Measurements from ENCODE around the gene CACNA2D1.
"Not testable (repeated sequence)": the region's sequence is repeated elsewhere in the genome, so short reads cannot be mapped to it uniquely, and the experiment has no call there.

Gene CACNA2D1

DNA sequence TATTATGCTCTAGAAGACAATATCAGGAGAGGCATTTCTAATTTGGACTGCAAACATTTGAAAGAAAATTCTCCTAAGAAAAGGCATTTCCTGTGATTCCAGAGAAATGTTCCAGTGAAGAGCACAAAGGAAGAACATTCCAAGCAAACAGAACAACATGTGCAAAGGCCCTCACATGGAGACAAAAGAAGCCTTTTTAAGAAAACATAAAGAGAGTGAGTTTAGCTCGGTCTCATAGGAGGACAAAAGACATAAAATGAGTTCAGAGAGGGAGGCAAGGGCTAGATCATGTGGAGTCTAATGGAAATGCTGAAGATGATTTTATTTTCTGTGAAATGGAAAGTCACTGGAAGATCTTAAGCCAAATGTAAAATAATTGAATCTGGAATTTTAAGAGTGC lies 404.0 kb downstream of the CACNA2D1 start:
- DNase-seq (ENCODE audit: low read depth) = no peak

DNA sequence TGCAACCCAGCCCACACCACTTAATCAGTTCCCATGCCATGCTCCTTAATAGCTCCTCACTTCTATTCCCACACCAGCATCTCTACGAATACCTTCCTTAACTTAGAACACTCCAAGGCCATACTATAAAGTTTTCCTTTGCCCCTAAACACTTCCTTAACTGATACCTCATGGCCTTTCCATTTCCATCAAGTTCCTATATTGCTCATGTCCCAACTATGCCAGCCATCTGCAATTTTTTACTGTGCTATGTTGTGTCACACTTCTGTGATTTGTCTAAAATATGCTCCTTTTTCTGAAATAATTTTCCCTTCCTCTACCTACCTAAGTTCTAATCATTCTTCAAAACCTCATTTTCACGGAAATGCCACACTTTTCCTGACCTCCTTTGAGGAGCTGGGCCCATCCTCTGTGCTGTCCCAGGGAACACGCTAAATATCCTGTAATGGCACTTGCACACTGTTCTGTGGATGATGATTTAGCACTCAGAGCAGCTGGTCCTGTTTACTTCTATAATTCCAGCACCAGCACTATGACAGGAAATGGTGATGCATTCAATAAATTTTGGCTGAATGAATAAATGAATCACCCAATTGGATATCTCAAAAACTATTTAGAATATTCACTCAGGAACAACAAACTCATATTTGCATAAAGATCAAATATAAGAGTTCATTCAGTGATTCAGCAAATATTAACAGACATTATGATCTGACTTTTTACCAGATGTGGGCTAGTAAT lies 407.3 kb downstream of the CACNA2D1 start:
- no peak for DNase-seq (ENCODE audit: low read depth)

DNA sequence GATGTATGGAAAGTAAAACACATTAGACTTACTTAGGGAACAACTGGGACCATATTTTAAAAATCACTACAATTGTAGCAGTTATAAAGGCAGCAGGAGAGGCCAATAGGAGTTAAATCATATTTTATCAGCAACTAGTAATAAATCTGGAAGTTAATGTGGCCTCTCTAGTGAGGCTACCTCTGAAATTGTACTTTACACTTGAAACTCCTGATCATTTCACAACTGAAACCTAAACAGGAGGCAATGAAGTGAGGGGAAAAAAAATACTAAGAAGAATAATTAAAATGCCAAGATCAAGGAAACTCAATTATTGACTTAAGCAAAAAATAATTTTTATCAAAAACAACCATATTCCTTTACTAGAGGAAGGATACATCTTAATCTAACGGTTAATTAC lies 408.1 kb downstream of the CACNA2D1 start:
- no peak for DNase-seq (ENCODE audit: low read depth)

DNA sequence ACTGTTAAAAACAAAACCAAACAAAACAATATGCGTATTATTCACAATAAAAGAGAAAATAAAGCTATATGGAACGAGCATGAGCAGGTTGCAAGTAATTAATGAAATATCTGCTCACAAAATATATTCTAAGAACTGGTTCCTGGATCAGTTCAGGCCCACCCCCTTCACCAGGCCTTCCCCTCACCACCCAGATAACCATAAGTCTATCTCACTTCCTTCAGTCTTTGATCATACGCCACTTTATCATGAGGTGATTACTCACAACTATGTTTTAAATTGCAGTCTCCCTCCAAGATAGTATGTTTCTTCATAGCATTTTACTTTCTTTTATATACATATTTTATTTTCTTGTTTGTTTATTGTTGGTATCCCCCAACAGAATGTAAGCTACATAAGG lies 410.7 kb downstream of the CACNA2D1 start:
- DNase-seq (ENCODE audit: low read depth) = no peak

DNA sequence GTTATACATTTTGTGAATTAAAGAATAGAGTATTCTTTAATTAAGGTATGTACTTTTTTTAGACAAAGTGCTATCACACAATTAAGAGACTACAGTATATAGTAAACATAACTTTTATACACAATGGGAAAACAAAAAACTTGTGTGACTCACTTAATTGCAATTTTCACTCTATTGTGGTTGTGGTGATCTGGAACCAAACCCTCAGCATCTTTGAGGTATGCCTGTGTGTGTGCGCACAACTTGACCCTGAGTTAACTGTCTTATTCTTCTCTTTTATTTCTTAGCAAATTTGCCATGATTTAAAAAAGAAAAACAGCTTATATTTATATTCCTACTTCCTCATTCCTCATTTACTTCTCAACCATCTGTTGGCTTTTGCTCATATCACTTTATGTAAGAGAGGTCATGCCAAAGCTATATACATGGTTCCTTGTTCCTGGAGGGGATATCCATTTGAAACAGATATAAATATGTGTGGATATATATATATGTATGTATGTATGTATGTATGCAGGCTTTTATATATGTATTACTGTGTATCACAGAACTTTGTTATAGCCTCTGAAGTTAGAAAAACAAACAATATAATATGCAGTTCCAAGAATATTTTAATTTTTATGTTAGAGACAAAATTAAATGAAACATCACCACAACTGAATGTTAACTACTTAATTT lies 414.2 kb downstream of the CACNA2D1 start:
- DNase-seq (ENCODE audit: low read depth) = no peak

GRCh38 chr7:82028097-82028496 lies 415.5 kb downstream of the CACNA2D1 start:
- no peak for DNase-seq (ENCODE audit: low read depth)

- no peak for DNase-seq (ENCODE audit: low read depth)
Observed at GRCh38 chr7:82021713-82022112, 421.9 kb downstream of the CACNA2D1 start.

GRCh38 chr7:82021036-82021435 lies 422.5 kb downstream of the CACNA2D1 start:
- no peak for DNase-seq (ENCODE audit: low read depth)

DNA sequence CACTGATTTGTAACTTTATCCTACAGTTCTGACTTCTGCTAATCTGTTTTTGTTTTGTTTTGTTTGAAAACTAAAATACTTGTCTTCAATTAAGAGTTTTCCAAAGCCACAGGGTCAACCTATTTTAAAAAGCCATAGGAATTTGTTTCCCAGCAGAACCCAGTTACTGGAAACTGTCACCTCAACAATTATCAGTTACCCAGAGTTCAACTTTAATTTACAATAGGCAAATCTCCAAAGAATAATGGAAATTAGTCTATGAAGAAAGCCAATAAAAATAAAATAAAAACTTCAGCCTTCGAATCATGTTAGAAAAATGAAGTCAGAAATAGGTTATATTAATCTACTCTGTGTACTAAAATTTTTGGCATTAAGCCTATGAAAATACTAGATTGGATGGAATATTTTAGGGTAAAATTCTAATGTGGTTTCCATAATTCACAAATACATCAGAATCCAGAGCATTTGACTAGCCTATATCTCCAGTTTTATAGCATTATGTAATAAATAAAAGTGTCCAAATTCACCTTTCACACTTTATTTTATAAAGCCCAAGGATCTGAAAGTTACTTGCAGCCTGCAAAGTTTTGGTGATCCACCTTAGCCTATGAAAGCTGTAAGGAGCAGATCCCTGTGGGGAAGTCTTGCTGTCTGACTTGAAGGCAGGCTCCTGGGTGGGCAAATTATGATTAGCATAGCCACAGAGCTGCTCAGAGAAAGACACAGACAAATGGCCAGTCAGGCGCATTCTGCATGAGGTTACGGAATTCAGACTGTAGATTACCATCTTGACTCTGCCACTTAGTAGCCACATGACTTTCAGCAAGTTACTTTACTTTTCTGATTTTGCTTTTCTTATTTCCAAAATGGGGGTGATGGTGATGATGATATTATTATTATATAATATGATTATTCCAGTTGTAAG lies 423.8 kb downstream of the CACNA2D1 start:
- DNase-seq (ENCODE audit: low read depth) = no peak

DNA sequence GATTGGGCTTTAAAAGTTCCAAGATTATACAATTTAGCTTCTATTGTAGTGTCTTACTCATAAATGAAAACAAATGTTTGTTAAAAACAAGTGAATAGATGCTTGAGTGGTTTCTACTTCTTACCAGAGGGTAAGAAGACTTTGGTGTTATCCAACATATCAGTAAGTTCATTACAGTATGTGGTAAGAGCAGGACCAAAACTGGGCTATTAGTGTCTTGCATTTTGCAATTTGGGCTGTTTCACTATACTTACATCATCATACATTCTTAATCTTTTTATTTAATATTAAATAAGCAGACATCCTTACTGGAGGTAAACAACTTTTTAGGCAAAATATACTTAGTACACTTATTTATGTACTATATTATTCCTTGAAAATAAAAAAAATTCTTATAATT lies 425.4 kb downstream of the CACNA2D1 start:
- DNase-seq (ENCODE audit: low read depth) = no peak

- DNase-seq (ENCODE audit: low read depth) = no peak
Observed at GRCh38 chr7:82017334-82017943, 426.1 kb downstream of the CACNA2D1 start.

GRCh38 chr7:82015751-82016150 lies 427.8 kb downstream of the CACNA2D1 start:
- no peak for DNase-seq (ENCODE audit: low read depth)

- DNase-seq (ENCODE audit: low read depth) = not testable (repeated sequence)
Observed at GRCh38 chr7:82014574-82014973, 429.0 kb downstream of the CACNA2D1 start.

GRCh38 chr7:82012453-82012852 lies 431.1 kb downstream of the CACNA2D1 start:
- no peak for DNase-seq (ENCODE audit: low read depth)

DNA sequence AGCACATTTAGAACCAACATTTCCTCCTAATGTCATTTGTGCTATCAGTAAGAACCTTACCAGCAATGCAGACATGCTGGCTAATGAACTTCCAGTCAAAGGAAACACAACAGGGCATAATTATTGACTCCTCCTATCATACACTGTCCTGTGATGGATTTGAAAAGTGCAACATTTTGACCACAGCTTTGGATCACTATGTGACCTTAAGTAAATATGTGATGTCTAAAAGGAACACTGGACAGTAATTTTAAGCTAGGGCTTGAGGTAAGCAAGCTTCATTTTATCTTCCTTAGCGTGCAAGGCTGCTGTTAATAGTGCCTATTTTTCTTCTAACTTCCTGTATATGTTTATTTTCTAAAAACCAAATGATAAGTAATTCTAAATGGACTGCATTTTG lies 433.2 kb downstream of the CACNA2D1 start:
- no peak for DNase-seq (ENCODE audit: low read depth)

DNA sequence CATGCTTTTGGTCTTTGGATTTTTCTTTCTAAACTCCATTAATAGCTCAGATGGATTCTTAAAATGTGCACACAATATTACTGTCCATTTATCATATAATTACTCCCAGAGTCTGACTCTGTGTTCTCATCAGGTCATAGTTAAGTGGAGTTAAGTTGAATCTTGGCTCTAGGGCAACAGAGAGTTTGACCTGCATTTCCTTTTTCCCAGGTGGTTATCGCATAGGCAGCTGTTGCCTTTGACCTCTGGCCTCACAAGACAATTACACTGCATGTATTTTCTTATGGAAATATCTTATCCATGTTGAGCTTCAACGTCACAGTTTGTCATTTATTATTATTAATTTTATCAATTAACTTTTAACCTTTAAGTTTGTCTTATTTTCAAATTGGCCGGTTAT lies 436.3 kb downstream of the CACNA2D1 start:
- DNase-seq (ENCODE audit: low read depth) = no peak

GRCh38 chr7:82005056-82005455 lies 438.5 kb downstream of the CACNA2D1 start:
- no peak for DNase-seq (ENCODE audit: low read depth)

- no peak for DNase-seq (ENCODE audit: low read depth)
Observed at GRCh38 chr7:81993186-81993585, 450.4 kb downstream of the CACNA2D1 start.

- no peak for DNase-seq (ENCODE audit: low read depth)
Observed at GRCh38 chr7:81990395-81990794, 453.2 kb downstream of the CACNA2D1 start.

DNA sequence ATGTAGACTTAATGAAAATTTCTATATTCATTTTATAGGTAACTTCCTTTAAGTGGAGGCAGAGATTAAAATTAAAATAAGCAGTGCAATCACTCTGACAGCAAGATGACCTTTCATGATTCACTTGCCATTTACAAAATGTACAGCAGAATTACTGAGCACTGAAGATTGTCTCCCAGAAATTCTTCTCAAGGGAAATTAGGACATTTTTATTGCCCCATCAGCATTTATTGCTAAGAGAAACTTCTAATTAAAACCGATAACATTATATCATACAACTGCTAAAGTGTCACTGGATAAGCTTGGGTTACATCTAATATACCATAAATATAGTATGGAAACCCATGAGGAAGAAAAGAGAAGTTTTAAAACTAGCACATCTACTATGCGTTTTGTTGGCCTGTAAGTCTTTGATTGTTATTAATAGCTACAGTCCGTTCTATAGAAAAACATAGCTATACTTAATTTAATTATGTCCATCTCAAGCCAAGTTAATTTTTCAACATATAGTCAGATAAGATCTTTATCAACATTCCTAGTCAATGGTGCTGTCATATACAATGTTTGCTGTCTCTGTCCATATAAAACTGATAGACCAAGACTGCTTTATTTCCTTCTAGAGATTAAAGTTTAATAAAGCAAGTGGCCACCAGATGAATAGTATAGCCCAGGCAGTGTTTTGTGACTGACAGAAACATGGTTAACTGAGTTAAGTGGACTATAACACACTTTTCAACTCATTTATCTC lies 456.7 kb downstream of the CACNA2D1 start:
- no peak for DNase-seq (ENCODE audit: low read depth)

- DNase-seq (ENCODE audit: low read depth) = no peak
Observed at GRCh38 chr7:81983406-81983805, 460.2 kb downstream of the CACNA2D1 start.

DNA sequence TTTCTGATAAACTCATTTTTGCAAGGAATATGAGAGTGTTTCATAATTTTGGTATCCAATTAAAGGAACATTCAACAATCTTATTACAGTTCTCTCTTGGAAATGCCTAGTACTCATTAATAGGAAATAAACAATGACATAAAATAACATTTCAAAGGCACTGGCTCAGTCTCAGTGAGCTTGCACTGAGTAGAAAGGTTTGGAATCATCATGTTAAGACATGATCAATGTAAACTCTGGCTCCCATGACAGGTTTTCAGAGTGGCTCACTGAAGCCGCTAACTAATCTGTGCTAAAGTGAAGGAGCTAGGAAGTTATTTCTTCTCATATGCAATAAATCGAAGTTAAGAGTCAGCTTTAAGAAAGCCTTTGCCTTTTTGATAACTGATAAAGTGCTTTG lies 470.5 kb downstream of the CACNA2D1 start:
- no peak for DNase-seq (ENCODE audit: low read depth)
